CD1c-positive myeloid dendritic cell (primary cell): ENCODE measurements around the gene PRRC2A.
A peak's percentile ranks its signal among the peaks of the same experiment; 100 is the strongest.

Experiments
- DNase-seq: peaks from one replicate; pipeline ENCODE4 v3.0.0-alpha.2; 2016; ENCODE audit errors: extremely low spot score

PRRC2A gene

DNA sequence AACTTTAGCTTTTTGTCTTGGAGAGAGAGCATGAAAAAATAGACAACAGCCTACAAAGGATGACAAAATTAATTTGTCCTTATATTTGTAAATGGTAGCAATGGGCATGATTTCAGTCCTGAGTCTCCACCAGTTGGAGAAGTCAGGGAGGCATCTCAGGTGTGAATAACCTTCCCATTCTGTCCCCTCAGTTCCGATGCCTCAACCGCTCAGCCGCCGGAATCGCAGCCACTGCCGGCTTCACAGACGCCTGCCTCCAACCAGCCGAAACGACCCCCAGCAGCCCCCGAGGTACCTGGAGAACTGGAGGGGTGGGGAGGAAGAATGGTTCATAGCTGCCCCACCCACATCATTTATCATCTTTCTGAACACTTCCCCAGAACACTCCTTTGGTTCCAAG lies 3.6 kb downstream of the PRRC2A start:
- DNase-seq: no peak

GRCh38 chr6:31626952-31627351 lies 6.4 kb downstream of the PRRC2A start:
- no peak for DNase-seq

GRCh38 chr6:31627690-31628287 lies 7.3 kb downstream of the PRRC2A start:
- no peak for DNase-seq

DNA sequence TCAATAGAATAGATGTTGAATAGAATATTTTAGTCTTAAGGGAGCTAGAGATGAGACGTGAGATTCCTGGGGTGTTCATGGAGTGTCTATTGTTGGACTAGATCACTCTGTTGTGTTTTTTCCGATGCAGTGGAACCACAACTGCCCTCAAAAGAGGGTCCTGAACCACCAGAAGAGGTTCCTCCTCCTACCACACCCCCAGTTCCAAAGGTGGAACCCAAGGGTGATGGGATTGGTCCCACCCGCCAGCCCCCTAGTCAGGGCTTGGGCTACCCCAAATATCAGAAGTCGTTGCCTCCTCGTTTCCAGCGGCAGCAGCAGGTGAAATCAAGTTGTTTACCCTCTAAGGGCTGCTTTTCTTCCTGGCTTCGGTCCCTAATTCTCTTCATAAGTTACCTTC lies 8.5 kb downstream of the PRRC2A start:
- DNase-seq: no peak

DNA sequence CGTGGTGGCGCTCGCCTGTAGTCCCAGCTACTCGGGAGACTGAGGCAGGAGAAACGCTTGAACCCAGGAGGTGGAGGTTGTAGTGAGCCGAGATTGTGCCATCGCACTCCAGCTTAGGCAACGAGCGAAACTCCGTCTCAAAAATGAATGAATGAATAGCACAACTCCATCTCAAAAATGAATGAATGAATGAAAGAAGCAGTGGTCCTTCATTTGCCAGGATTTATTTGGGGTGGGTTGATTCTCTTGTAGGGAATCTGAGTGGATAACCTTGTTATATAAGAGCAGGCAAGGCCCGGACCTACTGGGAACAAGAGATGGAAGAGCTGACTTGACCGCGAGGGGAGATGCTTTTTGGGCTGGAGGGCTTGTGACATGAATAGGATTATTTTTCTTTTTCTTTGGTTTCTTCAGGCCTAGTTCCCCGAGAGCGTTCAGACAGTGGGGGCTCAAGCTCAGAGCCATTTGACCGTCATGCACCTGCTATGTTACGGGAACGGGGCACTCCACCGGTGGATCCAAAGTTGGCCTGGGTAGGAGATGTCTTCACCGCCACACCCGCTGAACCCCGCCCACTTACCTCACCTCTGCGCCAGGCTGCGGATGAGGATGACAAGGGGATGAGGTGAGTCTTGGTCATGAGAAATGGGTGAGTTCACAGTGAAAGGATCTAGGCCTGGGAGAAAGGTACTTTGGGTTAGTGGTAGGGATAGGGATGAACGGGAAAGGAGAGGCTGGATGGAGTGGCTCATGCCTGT lies 9.8 kb downstream of the PRRC2A start:
- no peak for DNase-seq

- DNase-seq: no peak
Measured at GRCh38 chr6:31631209-31631608, 10.7 kb downstream of the PRRC2A start.

GRCh38 chr6:31631681-31632278 lies 11.3 kb downstream of the PRRC2A start:
- DNase-seq: no peak

DNA sequence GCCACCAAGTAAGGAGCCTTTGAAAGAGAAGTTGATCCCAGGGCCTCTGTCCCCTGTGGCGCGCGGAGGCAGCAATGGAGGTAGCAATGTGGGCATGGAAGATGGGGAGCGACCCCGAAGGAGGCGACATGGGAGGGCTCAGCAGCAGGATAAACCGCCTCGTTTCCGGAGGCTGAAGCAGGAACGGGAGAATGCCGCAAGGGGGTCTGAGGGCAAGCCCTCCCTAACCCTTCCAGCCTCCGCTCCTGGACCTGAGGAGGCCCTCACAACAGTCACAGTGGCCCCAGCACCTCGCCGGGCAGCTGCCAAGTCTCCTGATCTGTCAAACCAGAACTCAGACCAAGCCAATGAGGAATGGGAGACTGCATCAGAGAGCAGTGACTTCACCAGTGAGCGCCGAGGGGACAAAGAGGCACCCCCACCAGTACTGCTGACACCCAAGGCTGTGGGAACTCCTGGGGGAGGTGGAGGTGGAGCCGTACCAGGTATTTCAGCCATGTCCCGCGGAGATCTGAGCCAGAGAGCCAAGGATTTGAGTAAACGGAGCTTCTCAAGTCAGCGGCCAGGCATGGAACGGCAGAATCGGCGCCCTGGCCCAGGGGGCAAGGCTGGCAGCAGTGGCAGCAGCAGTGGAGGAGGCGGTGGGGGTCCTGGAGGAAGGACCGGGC lies 11.9 kb downstream of the PRRC2A start:
- DNase-seq: no peak

- DNase-seq: no peak
Measured at GRCh38 chr6:31633447-31633846, 12.9 kb downstream of the PRRC2A start.

GRCh38 chr6:31634131-31634530 lies 13.6 kb downstream of the PRRC2A start:
- no peak for DNase-seq

DNA sequence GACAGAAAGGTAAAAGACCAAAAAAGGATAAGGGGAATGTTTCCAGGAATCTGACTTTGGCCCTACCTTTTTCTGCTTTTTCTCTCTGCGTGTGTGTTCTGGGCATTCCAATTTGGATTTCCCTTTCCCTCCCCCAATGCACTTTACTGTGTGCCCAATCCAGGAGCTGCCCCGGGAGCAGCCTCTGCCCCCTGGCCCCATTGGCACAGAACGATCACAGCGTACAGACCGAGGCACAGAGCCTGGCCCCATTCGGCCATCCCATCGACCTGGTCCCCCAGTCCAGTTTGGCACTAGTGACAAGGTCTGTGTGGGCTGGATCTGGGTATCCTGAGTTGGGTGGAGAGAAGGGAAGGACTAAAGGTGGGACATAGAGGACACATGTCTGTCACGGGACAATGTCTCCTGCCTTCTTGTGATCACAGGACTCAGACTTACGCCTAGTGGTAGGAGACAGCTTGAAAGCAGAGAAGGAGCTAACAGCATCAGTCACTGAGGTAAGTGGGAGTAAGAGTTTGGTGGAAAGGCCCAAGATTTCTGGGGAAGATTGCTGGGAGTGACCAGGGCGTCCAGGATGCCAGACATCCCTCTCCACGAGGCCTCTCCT lies 14.6 kb downstream of the PRRC2A start:
- no peak for DNase-seq

DNA sequence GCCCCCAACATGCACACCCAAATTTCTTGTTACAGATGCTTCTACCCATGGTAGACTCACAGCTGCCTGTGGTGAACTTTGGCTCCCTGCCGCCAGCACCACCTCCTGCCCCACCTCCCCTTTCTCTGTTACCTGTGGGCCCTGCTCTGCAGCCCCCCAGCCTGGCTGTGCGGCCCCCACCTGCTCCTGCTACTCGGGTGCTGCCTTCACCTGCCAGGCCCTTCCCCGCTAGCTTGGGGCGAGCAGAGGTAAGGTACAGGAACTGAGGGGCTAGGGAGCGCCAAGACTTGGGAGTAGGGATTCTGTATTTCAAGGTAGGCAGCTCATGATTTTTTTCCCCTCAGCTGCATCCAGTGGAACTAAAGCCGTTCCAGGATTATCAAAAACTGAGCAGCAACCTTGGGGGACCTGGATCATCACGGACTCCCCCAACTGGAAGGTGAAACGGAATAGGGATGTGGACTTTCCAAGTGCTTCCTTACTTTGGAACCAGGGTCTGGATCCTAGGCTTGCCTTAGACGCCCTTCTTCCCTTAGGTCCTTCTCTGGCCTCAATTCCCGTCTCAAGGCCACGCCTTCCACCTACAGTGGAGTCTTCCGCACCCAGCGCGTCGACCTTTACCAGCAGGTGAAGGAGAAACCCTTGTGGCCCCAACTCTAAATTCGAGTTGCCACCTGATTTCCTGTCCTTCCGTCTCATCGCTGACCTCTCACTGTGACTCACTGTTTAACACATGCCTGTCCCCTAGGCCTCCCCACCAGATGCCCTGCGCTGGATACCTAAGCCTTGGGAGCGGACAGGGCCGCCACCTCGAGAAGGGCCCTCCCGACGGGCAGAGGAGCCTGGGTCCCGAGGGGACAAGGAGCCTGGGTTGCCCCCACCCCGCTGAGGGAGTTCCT lies 16.4 kb downstream of the PRRC2A start:
- DNase-seq: no peak

GRCh38 chr6:31639043-31639442 lies 18.5 kb downstream of the PRRC2A start:
- no peak for DNase-seq

DNA sequence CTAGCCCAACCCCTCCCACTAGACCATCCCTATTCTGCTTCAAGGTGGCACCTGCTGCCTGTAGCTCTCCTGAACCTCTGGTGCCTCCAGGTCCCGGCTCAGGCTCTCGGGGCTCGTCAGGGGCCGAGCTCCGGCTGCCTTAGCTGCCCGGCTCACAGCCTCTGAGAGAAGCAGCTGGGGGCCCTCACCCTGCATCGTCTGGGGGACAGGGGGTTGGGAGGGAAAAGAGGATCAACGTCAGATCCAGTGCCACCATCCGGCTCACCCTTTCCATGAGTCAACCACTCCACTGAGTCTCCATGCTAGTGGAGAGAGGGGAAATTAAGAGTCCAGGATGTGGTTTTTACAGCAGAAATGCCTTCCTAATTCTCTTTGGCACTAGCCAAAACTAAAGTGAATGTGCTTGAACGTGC lies 18.9 kb downstream of the PRRC2A start:
- no peak for DNase-seq

DNA sequence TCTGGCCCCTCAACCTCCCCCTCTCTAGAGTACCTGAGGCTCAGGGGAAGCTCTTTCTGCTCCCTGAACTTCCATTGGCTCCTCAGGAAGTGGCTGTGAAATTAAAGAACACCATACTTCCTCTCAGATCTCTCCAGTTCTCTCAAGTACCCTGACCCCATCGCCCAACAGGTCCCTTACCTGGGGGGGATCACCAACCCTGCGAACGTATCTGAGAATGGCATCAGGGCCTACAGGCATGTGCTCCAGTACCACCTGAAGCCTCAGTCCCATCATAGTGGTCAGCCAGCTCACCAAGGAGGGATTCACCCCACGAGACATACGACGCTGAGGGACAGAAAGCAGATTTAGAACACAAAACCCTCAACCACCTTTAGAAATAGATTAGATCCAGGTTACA lies 20.1 kb downstream of the PRRC2A start:
- DNase-seq: no peak

DNA sequence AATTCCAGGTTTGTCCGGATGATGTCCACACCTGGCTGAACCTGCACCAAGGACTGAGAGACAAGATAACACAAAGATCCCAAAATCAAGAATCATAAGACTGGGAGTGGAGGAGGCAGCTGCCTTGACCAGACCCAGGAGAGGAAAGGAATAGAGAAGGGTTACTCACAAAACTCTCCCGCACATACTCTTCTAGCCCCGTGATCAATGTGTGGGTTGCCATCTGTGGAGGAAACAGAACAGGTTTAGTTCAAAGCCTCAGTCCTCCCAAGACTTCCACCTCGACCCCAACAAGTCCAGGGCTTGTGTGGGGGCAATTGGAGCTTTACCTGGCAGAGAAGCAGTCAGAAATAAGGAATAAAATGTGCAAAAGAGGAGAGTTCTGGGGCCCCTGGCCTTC lies 20.9 kb downstream of the PRRC2A start:
- DNase-seq: no peak

DNA sequence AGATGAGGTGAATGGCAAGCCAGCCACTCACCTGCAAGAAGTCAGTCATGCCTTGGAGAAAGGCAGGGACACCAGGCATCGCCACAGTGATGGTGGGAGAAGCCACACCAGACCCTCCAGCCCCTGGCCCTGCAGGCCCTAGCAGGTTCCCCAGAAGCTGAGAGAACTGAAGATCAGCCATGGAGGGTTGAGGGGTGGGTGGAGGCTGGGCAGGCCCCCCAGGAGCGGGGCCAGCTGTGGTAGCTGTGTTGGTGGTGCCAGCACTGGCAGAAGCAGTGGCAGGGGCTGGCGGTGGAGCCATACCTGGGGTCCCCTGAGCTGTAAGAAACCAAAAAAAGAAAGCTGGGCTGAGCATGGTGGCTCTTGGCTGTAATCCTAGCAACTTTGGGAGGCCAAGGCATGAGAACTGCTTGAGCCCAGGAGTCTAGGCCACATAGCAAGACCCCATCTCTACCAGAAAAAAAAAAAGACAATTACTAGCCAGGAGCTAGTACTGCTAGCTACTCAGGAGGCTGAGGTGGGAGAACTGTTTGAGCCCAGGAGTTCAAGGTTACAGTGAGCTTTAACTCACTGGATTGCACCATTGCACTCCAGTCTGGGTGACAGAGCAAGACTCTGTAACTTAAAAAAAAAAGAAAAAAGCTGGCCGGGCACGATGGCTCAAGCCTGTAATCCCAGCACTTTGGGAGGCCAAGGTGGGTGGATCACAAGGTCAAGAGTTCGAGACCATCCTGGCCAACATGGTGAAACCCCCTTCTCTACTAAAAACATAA lies 22.5 kb downstream of the PRRC2A start:
- no peak for DNase-seq

GRCh38 chr6:31643818-31644454 lies 23.4 kb downstream of the PRRC2A start:
- no peak for DNase-seq

DNA sequence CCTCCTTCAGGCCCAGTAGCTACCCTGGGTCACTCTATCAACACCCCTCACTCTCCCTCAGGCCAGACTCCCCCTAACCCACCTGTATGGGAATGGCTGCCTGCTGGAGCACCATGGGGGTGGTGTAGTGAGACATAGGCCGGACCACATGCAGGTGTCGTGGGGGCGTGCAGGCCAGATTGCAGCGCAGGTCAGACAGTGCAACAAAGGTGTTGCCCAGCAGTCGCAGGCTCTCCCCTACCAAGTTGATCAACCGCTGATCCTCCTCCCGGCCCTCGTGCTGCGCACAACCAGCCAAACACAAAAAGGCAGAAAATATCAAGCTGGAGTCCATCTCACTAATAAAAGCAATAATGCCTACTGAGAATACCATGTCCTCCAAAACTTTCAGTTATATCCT lies 24.8 kb downstream of the PRRC2A start:
- no peak for DNase-seq

DNA sequence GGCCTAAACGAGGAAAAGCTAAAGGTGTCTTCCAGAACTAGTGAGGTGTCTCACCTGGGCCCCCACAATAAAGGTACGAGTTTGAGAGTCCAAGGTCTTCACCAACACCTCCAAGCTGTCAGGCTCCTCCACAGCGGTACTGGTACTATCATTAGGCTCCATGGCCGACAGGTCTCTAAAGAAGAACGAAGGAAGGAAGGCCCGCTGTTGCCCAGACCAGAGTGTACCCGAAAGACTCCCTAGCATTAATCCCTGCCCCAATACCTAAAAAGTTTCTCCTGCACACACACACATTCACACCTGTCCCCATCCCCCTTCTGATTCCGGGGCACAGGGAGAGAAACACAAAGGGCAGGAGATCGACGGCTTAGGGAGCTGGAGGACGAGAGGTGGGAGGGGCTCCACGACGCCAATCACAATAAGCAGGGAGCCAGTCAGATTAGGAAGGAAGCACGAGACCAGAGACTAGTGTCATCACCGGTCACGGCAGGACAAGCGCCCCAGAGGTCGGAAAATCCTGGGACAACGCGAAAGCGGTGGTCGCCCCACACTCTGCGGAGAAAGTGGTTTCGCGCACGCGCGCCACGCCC lies 31.2 kb downstream of the PRRC2A start:
- peak; percentile 90 for DNase-seq
